AG09319 (cell line): ENCODE results near the gene KCNQ4.

ENCODE experiments used
- DNase-seq: peaks from one replicate; pipeline ENCODE4 v3.0.0-alpha.2; 2010; ENCODE audit warnings: low read depth; ENCODE audit errors: extremely low read depth
- TF ChIP-seq, protein P1 (sequence below): IDR thresholded peaks from 2 replicates; pipeline ENCODE4 v1.5.1; 2011; ENCODE audit warnings: low read depth, mild to moderate bottlenecking, inconsistent platforms, low read length, moderate library complexity

The KCNQ4 gene

GRCh38 chr1:40833979-40834378 lies 50.4 kb downstream of the KCNQ4 start:
- no peak for DNase-seq
- TF ChIP-seq, protein P1, sequence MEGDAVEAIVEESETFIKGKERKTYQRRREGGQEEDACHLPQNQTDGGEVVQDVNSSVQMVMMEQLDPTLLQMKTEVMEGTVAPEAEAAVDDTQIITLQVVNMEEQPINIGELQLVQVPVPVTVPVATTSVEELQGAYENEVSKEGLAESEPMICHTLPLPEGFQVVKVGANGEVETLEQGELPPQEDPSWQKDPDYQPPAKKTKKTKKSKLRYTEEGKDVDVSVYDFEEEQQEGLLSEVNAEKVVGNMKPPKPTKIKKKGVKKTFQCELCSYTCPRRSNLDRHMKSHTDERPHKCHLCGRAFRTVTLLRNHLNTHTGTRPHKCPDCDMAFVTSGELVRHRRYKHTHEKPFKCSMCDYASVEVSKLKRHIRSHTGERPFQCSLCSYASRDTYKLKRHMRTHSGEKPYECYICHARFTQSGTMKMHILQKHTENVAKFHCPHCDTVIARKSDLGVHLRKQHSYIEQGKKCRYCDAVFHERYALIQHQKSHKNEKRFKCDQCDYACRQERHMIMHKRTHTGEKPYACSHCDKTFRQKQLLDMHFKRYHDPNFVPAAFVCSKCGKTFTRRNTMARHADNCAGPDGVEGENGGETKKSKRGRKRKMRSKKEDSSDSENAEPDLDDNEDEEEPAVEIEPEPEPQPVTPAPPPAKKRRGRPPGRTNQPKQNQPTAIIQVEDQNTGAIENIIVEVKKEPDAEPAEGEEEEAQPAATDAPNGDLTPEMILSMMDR, result no peak

- TF ChIP-seq, protein P1, result no peak
- DNase-seq, result no peak
Measured at GRCh38 chr1:40834968-40835545, 51.5 kb downstream of the KCNQ4 start.

- TF ChIP-seq, protein P1, result no peak
- no peak for DNase-seq
Measured at GRCh38 chr1:40836283-40836682, 52.7 kb downstream of the KCNQ4 start.

- TF ChIP-seq, protein P1, result no peak
- DNase-seq, result no peak
Measured at GRCh38 chr1:40837601-40838000, 54.0 kb downstream of the KCNQ4 start.

DNA sequence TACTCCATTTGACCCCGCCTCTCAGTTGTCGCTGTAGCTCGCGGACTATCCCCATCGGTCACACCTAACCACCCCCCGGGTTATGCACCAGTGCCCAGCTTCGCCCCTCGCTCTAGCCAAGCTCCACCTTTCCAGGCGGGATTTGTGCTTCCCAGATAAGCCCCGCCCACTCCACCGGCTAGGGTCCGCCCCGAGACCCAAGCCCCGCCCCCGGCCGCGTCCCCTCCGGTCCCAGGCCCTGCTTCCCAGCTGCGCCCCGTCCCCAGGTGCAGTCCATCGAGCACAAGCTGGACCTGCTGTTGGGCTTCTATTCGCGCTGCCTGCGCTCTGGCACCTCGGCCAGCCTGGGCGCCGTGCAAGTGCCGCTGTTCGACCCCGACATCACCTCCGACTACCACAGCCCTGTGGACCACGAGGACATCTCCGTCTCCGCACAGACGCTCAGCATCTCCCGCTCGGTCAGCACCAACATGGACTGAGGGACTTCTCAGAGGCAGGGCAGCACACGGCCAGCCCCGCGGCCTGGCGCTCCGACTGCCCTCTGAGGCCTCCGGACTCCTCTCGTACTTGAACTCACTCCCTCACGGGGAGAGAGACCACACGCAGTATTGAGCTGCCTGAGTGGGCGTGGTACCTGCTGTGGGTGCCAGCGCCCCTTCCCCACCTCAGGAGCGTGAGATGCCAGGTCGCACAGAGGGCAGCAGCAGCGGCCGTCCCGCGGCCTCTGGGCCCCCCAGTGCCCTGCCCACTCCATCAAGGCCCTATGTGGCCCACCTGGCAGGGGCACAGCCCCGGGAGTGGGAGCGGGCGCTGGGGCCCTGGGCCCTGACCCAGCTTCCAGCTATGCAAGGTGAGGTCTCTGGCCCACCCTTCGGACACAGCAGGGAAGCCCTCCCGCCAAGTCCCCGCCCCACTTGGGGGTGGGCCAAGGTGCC lies 54.7 kb downstream of the KCNQ4 start:
- TF ChIP-seq, protein P1, result no peak
- no peak for DNase-seq

DNA sequence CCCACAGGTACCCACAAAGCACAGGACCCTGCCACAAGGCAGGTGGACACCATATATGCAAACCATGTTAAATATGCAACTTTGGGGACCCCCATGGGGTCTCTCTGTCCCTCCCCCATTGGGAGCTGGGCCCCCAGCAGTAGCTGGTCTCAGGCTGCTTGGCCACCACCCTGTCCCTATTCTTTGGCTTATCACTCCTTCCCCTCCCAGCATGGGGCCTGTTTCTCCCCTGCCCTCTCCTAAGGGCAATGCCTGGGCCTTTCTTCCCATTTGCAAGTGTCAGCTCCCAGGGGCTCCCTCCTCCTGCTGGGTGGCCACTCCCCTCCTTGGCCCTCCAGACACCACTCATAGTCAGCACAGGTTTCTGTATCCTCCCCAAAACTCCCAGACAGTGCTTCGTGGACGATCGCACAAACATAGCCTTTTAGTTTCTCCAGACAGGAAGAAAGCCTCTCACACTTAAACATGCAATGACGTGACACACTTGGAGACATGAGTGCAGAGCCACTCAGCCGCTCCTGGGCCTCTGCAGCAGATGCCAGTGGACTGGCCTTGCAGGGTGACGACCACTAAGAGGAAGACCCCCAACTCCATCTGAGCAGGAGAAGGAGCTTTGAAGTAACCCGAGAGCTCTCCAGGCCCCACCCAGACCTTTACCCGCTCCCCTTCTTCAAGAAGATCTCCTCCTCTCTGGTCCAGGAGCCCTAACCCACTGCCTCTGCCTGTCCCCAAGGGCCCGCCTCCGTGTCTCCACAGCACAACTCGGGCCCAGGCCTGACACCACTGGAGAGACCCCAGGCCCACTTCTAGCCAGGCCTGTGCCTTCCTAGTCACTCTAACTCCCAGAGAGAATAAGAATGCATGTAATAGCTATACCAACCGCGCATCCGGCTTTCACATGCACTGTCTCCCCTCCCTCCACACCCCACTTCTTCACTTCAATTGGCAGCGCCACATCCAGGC lies 55.7 kb downstream of the KCNQ4 start:
- no peak for DNase-seq
- TF ChIP-seq, protein P1, result no peak
